ENCODE results near the gene CFAP65. TPM values are rescaled to one million over a fixed set of nuclear protein-coding genes. Genes with fewer than 3 reads are reported as not detected.
A peak's percentile ranks its signal among the peaks of the same experiment; 100 is the strongest.

Gene CFAP65
- total RNA-seq, 2 experiments from 2014 or later = not detected

GRCh38 chr2:219016721-219017120 lies 24.6 kb downstream of the CFAP65 start:
- Mint-ChIP-seq H3K27me3 (peaks cover 31% of the 10 kb centered on the region), H3K36me3 (ENCODE audit: low read depth) (no peaks in the 10 kb centered on the region), H3K9me3 (no peaks in the 10 kb centered on the region), H3K4me3 (no peak overlapping the region), H3K4me1 (ENCODE audit: low read depth) (no peaks in the 10 kb centered on the region), H3K27ac (no peak overlapping the region)
- Histone ChIP-seq H3K36me3 (ENCODE audit: insufficient read depth, low read length) (no peaks in the 10 kb centered on the region), H3K9me3 (ENCODE audit: control insufficient read depth in 1 of 2, insufficient read depth in 1 of 2, low read length in 2 of 2) (no peaks in the 10 kb centered on the region), H3K27ac (ENCODE audit: low read depth in 1 of 2, low read length in 2 of 2) (no peak overlapping the region), H3K4me3 (ENCODE audit: low read length) (no peak overlapping the region), H3K27me3 (ENCODE audit: control insufficient read depth in 1 of 2, insufficient read depth in 2 of 2, low read length in 2 of 2) (peaks cover 0 to 2% of the 10 kb centered on the region in 2 experiments), H3K4me1 (ENCODE audit: insufficient read depth, low read length) (no peaks in the 10 kb centered on the region)
- no peak for TF ChIP-seq CTCF (IDR thresholded peaks at IDR 0.05)
- no peak for DNase-seq
- ChIA-PET POLR2A (no interaction called here), CTCF (interaction anchor here (0.9 kb wide), 1 partner anchor 37 kb away, joined by 4 read pairs; no protein-coding TSS in a partner anchor)
- no peak for ATAC-seq (ENCODE audit: poor library complexity)
- intact Hi-C loops (cut with DNase I, micrococcal nuclease) = no loop called here

GRCh38 chr2:219010873-219011272 lies 30.4 kb downstream of the CFAP65 start:
- DNase-seq (no peak), ATAC-seq (ENCODE audit: poor library complexity) (no peak)
- H3K27me3 Mint-ChIP-seq = peaks cover 50% of the 10 kb centered on the region
- no peaks in the 10 kb centered on the region for H3K36me3 Mint-ChIP-seq (ENCODE audit: low read depth)
- no peak for TF ChIP-seq CTCF (IDR thresholded peaks at IDR 0.05)
- CTCF ChIA-PET = interaction anchor here (0.6 to 1.3 kb wide), 4 partner anchors 15 to 123 kb away, joined by 3 to 5 read pairs (median 4); no protein-coding TSS in a partner anchor
- H3K9me3 Mint-ChIP-seq = no peaks in the 10 kb centered on the region
- Histone ChIP-seq H3K9me3 (ENCODE audit: control insufficient read depth in 1 of 2, insufficient read depth in 1 of 2, low read length in 2 of 2) (peaks cover 0 to 2% of the 10 kb centered on the region in 2 experiments), H3K27me3 (ENCODE audit: control insufficient read depth in 1 of 2, insufficient read depth in 2 of 2, low read length in 2 of 2) (peaks cover 15 to 17% of the 10 kb centered on the region in 2 experiments), H3K4me3 (ENCODE audit: low read length) (no peak overlapping the region), H3K27ac (ENCODE audit: low read depth in 1 of 2, low read length in 2 of 2) (no peak overlapping the region), H3K4me1 (ENCODE audit: insufficient read depth, low read length) (no peaks in the 10 kb centered on the region), H3K36me3 (ENCODE audit: insufficient read depth, low read length) (no peaks in the 10 kb centered on the region)
- no peak overlapping the region for H3K4me3 Mint-ChIP-seq
- POLR2A ChIA-PET = no interaction called here
- H3K4me1 Mint-ChIP-seq (ENCODE audit: low read depth) = no peaks in the 10 kb centered on the region
- intact Hi-C loops (cut with DNase I, micrococcal nuclease) = no loop called here
- no peak overlapping the region for H3K27ac Mint-ChIP-seq

- ChIA-PET CTCF (interaction anchor here (0.6 to 1.3 kb wide), 3 partner anchors 14 to 124 kb away, joined by 3 to 5 read pairs (median 3); no protein-coding TSS in a partner anchor), POLR2A (no interaction called here)
- Histone ChIP-seq H3K9me3 (ENCODE audit: control insufficient read depth in 1 of 2, insufficient read depth in 1 of 2, low read length in 2 of 2) (peaks cover 0 to 4% of the 10 kb centered on the region in 2 experiments), H3K4me1 (ENCODE audit: insufficient read depth, low read length) (no peaks in the 10 kb centered on the region), H3K27me3 (ENCODE audit: control insufficient read depth in 1 of 2, insufficient read depth in 2 of 2, low read length in 2 of 2) (peaks cover 21% of the 10 kb centered on the region in 2 experiments), H3K36me3 (ENCODE audit: insufficient read depth, low read length) (no peaks in the 10 kb centered on the region), H3K4me3 (ENCODE audit: low read length) (no peak overlapping the region), H3K27ac (ENCODE audit: low read depth in 1 of 2, low read length in 2 of 2) (no peak overlapping the region)
- no peaks in the 10 kb centered on the region for H3K4me1 Mint-ChIP-seq (ENCODE audit: low read depth)
- no peak overlapping the region for H3K27ac Mint-ChIP-seq
- peak in 2 of 14 experiments; percentile 16 to 40 for DNase-seq
- H3K4me3 Mint-ChIP-seq = no peak overlapping the region
- peaks cover 53% of the 10 kb centered on the region for H3K27me3 Mint-ChIP-seq
- intact Hi-C loops (cut with DNase I, micrococcal nuclease) = no loop called here
- no peaks in the 10 kb centered on the region for H3K36me3 Mint-ChIP-seq (ENCODE audit: low read depth)
- peak; percentile 71 for ATAC-seq (ENCODE audit: poor library complexity)
- H3K9me3 Mint-ChIP-seq = no peaks in the 10 kb centered on the region
- TF ChIP-seq CTCF (IDR thresholded peaks at IDR 0.05) = peak; percentile 35
Measured at GRCh38 chr2:219010162-219010756, 31.1 kb downstream of the CFAP65 start.
